ENCODE data around the gene EIF3I.

EIF3I gene

GRCh38 chr1:32195972-32196823 is 26.0 kb upstream of the EIF3I start:
- TF ChIP-seq EP300 (IDR thresholded peaks at IDR 0.05; ENCODE audit: borderline replicate concordance) (no peak), CREB1 (IDR thresholded peaks at IDR 0.05; ENCODE audit: low read depth) (no peak), FOXM1 (IDR thresholded peaks at IDR 0.05; ENCODE audit: borderline replicate concordance, low read depth) (no peak), TEAD4 (IDR thresholded peaks at IDR 0.05) (no peak), EGR1 (IDR thresholded peaks at IDR 0.05) (no peak)

GRCh38 chr1:32197074-32197473 is 25.1 kb upstream of the EIF3I start:
- TF ChIP-seq NFIC (IDR thresholded peaks at IDR 0.05) (no peak), ZBTB7A (IDR thresholded peaks at IDR 0.05; ENCODE audit: low read depth) (no peak), FOXM1 (IDR thresholded peaks at IDR 0.05; ENCODE audit: borderline replicate concordance, low read depth) (no peak), MAX (IDR thresholded peaks at IDR 0.05) (no peak), YY1 (IDR thresholded peaks at IDR 0.05; ENCODE audit: low read depth) (no peak), RAD21 (IDR thresholded peaks at IDR 0.05; ENCODE audit: low read depth) (no peak), EP300 (IDR thresholded peaks at IDR 0.05; ENCODE audit: borderline replicate concordance) (no peak), EGR1 (IDR thresholded peaks at IDR 0.05) (no peak), TEAD4 (IDR thresholded peaks at IDR 0.05) (no peak), USF1 (IDR thresholded peaks at IDR 0.05) (no peak), REST (IDR thresholded peaks at IDR 0.05; ENCODE audit: low read depth) (no peak), CEBPB (IDR thresholded peaks at IDR 0.05) (no peak), TAF1 (IDR thresholded peaks at IDR 0.05; ENCODE audit: low read depth) (no peak), CREB1 (IDR thresholded peaks at IDR 0.05; ENCODE audit: low read depth) (no peak), TCF12 (IDR thresholded peaks at IDR 0.05; ENCODE audit: low read depth) (no peak)

- TF ChIP-seq RAD21 (IDR thresholded peaks at IDR 0.05; ENCODE audit: low read depth) (no peak), NFIC (IDR thresholded peaks at IDR 0.05) (no peak), EGR1 (IDR thresholded peaks at IDR 0.05) (no peak), TEAD4 (IDR thresholded peaks at IDR 0.05) (no peak), CREB1 (IDR thresholded peaks at IDR 0.05; ENCODE audit: low read depth) (no peak), EP300 (IDR thresholded peaks at IDR 0.05; ENCODE audit: borderline replicate concordance) (no peak), CEBPB (IDR thresholded peaks at IDR 0.05) (no peak), YY1 (IDR thresholded peaks at IDR 0.05; ENCODE audit: low read depth) (no peak), ZBTB7A (IDR thresholded peaks at IDR 0.05; ENCODE audit: low read depth) (no peak), FOXM1 (IDR thresholded peaks at IDR 0.05; ENCODE audit: borderline replicate concordance, low read depth) (no peak), REST (IDR thresholded peaks at IDR 0.05; ENCODE audit: low read depth) (no peak), TCF12 (IDR thresholded peaks at IDR 0.05; ENCODE audit: low read depth) (no peak), USF1 (IDR thresholded peaks at IDR 0.05) (no peak), MAX (IDR thresholded peaks at IDR 0.05) (no peak), TAF1 (IDR thresholded peaks at IDR 0.05; ENCODE audit: low read depth) (no peak)
Observed at GRCh38 chr1:32197837-32198236, 24.4 kb upstream of the EIF3I start.

- no peak for TF ChIP-seq TCF12 (IDR thresholded peaks at IDR 0.05; ENCODE audit: low read depth)
- no peak for TF ChIP-seq FOXM1 (IDR thresholded peaks at IDR 0.05; ENCODE audit: borderline replicate concordance, low read depth)
- TF ChIP-seq MAX (IDR thresholded peaks at IDR 0.05), result no peak
- no peak for TF ChIP-seq YY1 (IDR thresholded peaks at IDR 0.05; ENCODE audit: low read depth)
- no peak for TF ChIP-seq TAF1 (IDR thresholded peaks at IDR 0.05; ENCODE audit: low read depth)
- no peak for TF ChIP-seq CREB1 (IDR thresholded peaks at IDR 0.05; ENCODE audit: low read depth)
- TF ChIP-seq NFIC (IDR thresholded peaks at IDR 0.05), result no peak
- TF ChIP-seq EGR1 (IDR thresholded peaks at IDR 0.05), result no peak
Observed at GRCh38 chr1:32198237-32199042, 23.8 kb upstream of the EIF3I start.
